ENCODE results near the gene RYR2. TPM values are rescaled to one million over a fixed set of nuclear protein-coding genes. Genes with fewer than 3 reads are reported as not detected.

RYR2 gene
- total RNA-seq, 1 donor from 2014 or later: 15.2 TPM

- Histone ChIP-seq H3K4me3 (peak overlapping the region in 1 of 2 donors; percentile 20), H3K9me3 (no peaks in the 10 kb centered on the region), H3K27ac (no peak overlapping the region), H3K4me1 (no peaks in the 10 kb centered on the region), H3K27me3 (no peaks in the 10 kb centered on the region), H3K36me3 (no peaks in the 10 kb centered on the region)
- DNase-seq (ENCODE audit: low spot score in 2 of 2): peak; percentile 16 to 69
- intact Hi-C loops (cut with DNase I): no loop called here
- peak; percentile 46 to 81 (median 53) for TF ChIP-seq CTCF (IDR thresholded peaks at IDR 0.05)
These were observed 822.6 kb downstream of the RYR2 start for GRCh38 chr1:237864338-237865244.

- Histone ChIP-seq H3K4me1 (no peaks in the 10 kb centered on the region), H3K4me3 (no peak overlapping the region), H3K27me3 (no peaks in the 10 kb centered on the region), H3K36me3 (no peaks in the 10 kb centered on the region), H3K9me3 (no peaks in the 10 kb centered on the region), H3K27ac (no peak overlapping the region)
- DNase-seq (ENCODE audit: low spot score in 2 of 2): no peak
- TF ChIP-seq CTCF (IDR thresholded peaks at IDR 0.05): no peak
- intact Hi-C loops (cut with DNase I): no loop called here
These were observed 825.5 kb downstream of the RYR2 start for GRCh38 chr1:237867380-237867888.

- no peaks in the 10 kb centered on the region for H3K36me3 ChIP-seq
- no peaks in the 10 kb centered on the region for H3K4me1 ChIP-seq
- no peak for DNase-seq (ENCODE audit: low spot score in 2 of 2)
- intact Hi-C loops (cut with DNase I): no loop called here
- H3K4me3 ChIP-seq: no peak overlapping the region
- H3K9me3 ChIP-seq: no peaks in the 10 kb centered on the region
- H3K27ac ChIP-seq: no peak overlapping the region
- H3K27me3 ChIP-seq: no peaks in the 10 kb centered on the region
- no peak for TF ChIP-seq CTCF (IDR thresholded peaks at IDR 0.05)
These were observed 827.0 kb downstream of the RYR2 start for GRCh38 chr1:237868817-237869600.

GRCh38 chr1:237873487-237874211 lies 831.7 kb downstream of the RYR2 start:
- H3K27me3 ChIP-seq: no peaks in the 10 kb centered on the region
- no peak for DNase-seq (ENCODE audit: low spot score in 2 of 2)
- no peak overlapping the region for H3K27ac ChIP-seq
- no peaks in the 10 kb centered on the region for H3K4me1 ChIP-seq
- no peak for TF ChIP-seq CTCF (IDR thresholded peaks at IDR 0.05)
- H3K36me3 ChIP-seq: no peaks in the 10 kb centered on the region
- H3K4me3 ChIP-seq: no peak overlapping the region
- intact Hi-C loops (cut with DNase I): no loop called here
- no peaks in the 10 kb centered on the region for H3K9me3 ChIP-seq

- Histone ChIP-seq H3K27ac (no peak overlapping the region), H3K9me3 (no peaks in the 10 kb centered on the region), H3K4me3 (no peak overlapping the region), H3K4me1 (no peaks in the 10 kb centered on the region), H3K36me3 (no peaks in the 10 kb centered on the region), H3K27me3 (no peaks in the 10 kb centered on the region)
- DNase-seq (ENCODE audit: low spot score in 2 of 2): no peak
- intact Hi-C loops (cut with DNase I): no loop called here
- TF ChIP-seq CTCF (IDR thresholded peaks at IDR 0.05): no peak
These were observed 833.3 kb downstream of the RYR2 start for GRCh38 chr1:237875291-237875690.
